NCI-H460 (cell line): ENCODE measurements around the gene TMEM52. TPM values are rescaled to one million over a fixed set of nuclear protein-coding genes. Genes with fewer than 3 reads are reported as not detected.

ENCODE experiments used
- DNase-seq: peaks from one replicate; pipeline ENCODE4 v3.0.0-alpha.2; 2016; ENCODE audit warnings: low read depth; ENCODE audit errors: extremely low read depth
- total RNA-seq: library from RNA; depleted of rRNA; stranded (reverse); fragments of >200 nt; shearing (Covaris generic); gene quantifications from 2 replicates; pipeline ENCODE4 v1.2.3, GENCODE V29; 2014; rRNA removed

TMEM52 gene
- total RNA-seq, 1 experiment from 2014 or later, result 3.6 TPM

GRCh38 chr1:1877865-1878436 lies 41.1 kb downstream of the TMEM52 start:
- no peak for DNase-seq

GRCh38 chr1:1876335-1876930 lies 42.6 kb downstream of the TMEM52 start:
- no peak for DNase-seq

GRCh38 chr1:1875932-1876331 lies 43.1 kb downstream of the TMEM52 start:
- DNase-seq, result no peak

GRCh38 chr1:1874901-1875300 lies 44.2 kb downstream of the TMEM52 start:
- no peak for DNase-seq

- no peak for DNase-seq
Observed at GRCh38 chr1:1873186-1873585, 45.9 kb downstream of the TMEM52 start.

- no peak for DNase-seq
Observed at GRCh38 chr1:1872329-1872994, 46.6 kb downstream of the TMEM52 start.

- no peak for DNase-seq
Observed at GRCh38 chr1:1869469-1869868, 49.6 kb downstream of the TMEM52 start.

Other genes with a start within 250 kb of the TMEM52 start
- 17.6 and 20.1 TPM in 2 replicates for gene SLC35E2B, start 226.5 kb downstream of the TMEM52 start, total RNA-seq
- 11.5 and 17.3 TPM in 2 replicates for gene CDK11A, start 194.9 kb downstream of the TMEM52 start, total RNA-seq
- 41.3 and 48.5 TPM in 2 replicates for gene NADK, start 140.8 kb downstream of the TMEM52 start, total RNA-seq
- 87.5 and 89.2 TPM in 2 replicates for gene GNB1, start 28.2 kb downstream of the TMEM52 start, total RNA-seq
- 0.12 and 0.77 TPM in 2 replicates for gene CALML6, start 4.0 kb downstream of the TMEM52 start, total RNA-seq
- not detected in 2 replicates for gene CFAP74, start 84.5 kb upstream of the TMEM52 start, total RNA-seq
- gene GABRD, start 100.1 kb upstream of the TMEM52 start, total RNA-seq, result not detected in 2 replicates
- 4.2 and 5.4 TPM in 2 replicates for gene PRKCZ, start 131.1 kb upstream of the TMEM52 start, total RNA-seq